Sciatic nerve (tissue), 2 donors: ENCODE results near the gene MED22. TPM values are rescaled to one million over a fixed set of nuclear protein-coding genes. Genes with fewer than 3 reads are reported as not detected.
"Not testable (repeated sequence)": the region's sequence is repeated elsewhere in the genome, so short reads cannot be mapped to it uniquely, and the experiment has no call there.

Source experiments
- ATAC-seq: fragments of 200-7000 bp; cut with Tn5 transposase; one replicate; pipeline ENCODE4 v1.9.1; 2020; ENCODE audit warnings: mild to moderate bottlenecking, moderate library complexity
- DNase-seq: peaks from one replicate; pipeline ENCODE4 v3.0.0-alpha.2; 2020; ENCODE audit warnings: low spot score
- intact Hi-C: fragments of 100-400 bp; cut with DNase I; formaldehyde crosslinking; loops from one replicate; pipeline ENCODE4 v1.14.2; 2022
- total RNA-seq: library from RNA; stranded (reverse); fragmentation: NEBNext Ultra II Directional; extraction: Animal tissue kit (Norgen Biotek cat#: 25700); gene quantifications from one replicate; pipeline ENCODE4 v1.2.1, GENCODE V29; 2021
- donor health status: DM: no; HTN: no; CAD: no.
- donor health status: DM: no; HTN: no; CAD: no.

MED22 gene
- total RNA-seq, 1 donor from 2014 or later = 36.2 TPM

GRCh38 chr9:133344071-133344470, 3.9 kb downstream of the MED22 start:
- intact Hi-C loops = no loop called here
- DNase-seq (no peak), ATAC-seq (no peak)

GRCh38 chr9:133342570-133342969, 5.4 kb downstream of the MED22 start:
- DNase-seq (no peak), ATAC-seq (no peak)
- intact Hi-C loops = no loop called here

- intact Hi-C loops = no loop called here
- ATAC-seq = no peak
- DNase-seq = no peak
Observed at GRCh38 chr9:133342069-133342406, 5.9 kb downstream of the MED22 start.

GRCh38 chr9:133341369-133342068, 6.4 kb downstream of the MED22 start:
- DNase-seq (no peak), ATAC-seq (peak; percentile 66)
- intact Hi-C loops = no loop called here

GRCh38 chr9:133340916-133341315, 7.0 kb downstream of the MED22 start:
- ATAC-seq (no peak), DNase-seq (no peak)
- intact Hi-C loops = no loop called here

GRCh38 chr9:133340256-133340655, 7.7 kb downstream of the MED22 start:
- no peak for DNase-seq
- no peak for ATAC-seq
- intact Hi-C loops = no loop called here

- DNase-seq (no peak), ATAC-seq (no peak)
- intact Hi-C loops = loop anchor here (10.0 kb wide), 1 partner anchor 155 kb away; no protein-coding TSS in a partner anchor
Observed at GRCh38 chr9:133339641-133340040, 8.3 kb downstream of the MED22 start.

- ATAC-seq (peak; percentile 94), DNase-seq (peak; percentile 92)
- intact Hi-C loops = loop anchor here (10.0 kb wide), 1 partner anchor 151 kb away; no protein-coding TSS in a partner anchor
Observed at GRCh38 chr9:133335924-133336811, 11.8 kb downstream of the MED22 start, which contains the start of gene SURF6. TSS of gene SURF6 (minus strand) at chr9:133336188. CDS start at chr9:133336132, 56 bp downstream.

- intact Hi-C loops = loop anchor here (10.0 kb wide), 1 partner anchor 150 kb away; no protein-coding TSS in a partner anchor
- DNase-seq = peak; percentile 37
- not testable (repeated sequence) for ATAC-seq
Observed at GRCh38 chr9:133334888-133335287, 13.0 kb downstream of the MED22 start.

- DNase-seq = peak; percentile 48
- no peak for ATAC-seq
Observed at GRCh38 chr9:133334161-133334560, 13.8 kb downstream of the MED22 start.

GRCh38 chr9:133333566-133333965, 14.4 kb downstream of the MED22 start:
- peak; percentile 55 for DNase-seq
- no peak for ATAC-seq
- intact Hi-C loops = loop anchor here (10.0 kb wide), 1 partner anchor 149 kb away; no protein-coding TSS in a partner anchor

More at GRCh38 chr9:133334161-133334560, 13.8 kb downstream of the MED22 start:
- intact Hi-C loops = loop anchor here (10.0 kb wide), 1 partner anchor 149 kb away; no protein-coding TSS in a partner anchor

GRCh38 chr9:133333011-133333410, 14.9 kb downstream of the MED22 start:
- intact Hi-C loops = loop anchor here (10.0 kb wide), 1 partner anchor 148 kb away; no protein-coding TSS in a partner anchor
- ATAC-seq (no peak), DNase-seq (peak; percentile 32)

GRCh38 chr9:133332381-133332730, 15.6 kb downstream of the MED22 start:
- DNase-seq (peak; percentile 40), ATAC-seq (no peak)
- intact Hi-C loops = loop anchor here (10.0 kb wide), 1 partner anchor 148 kb away; no protein-coding TSS in a partner anchor

- intact Hi-C loops = loop anchor here (10.0 kb wide), 1 partner anchor 147 kb away; no protein-coding TSS in a partner anchor
- ATAC-seq (no peak), DNase-seq (peak; percentile 54)
Observed at GRCh38 chr9:133331641-133332380, 16.1 kb downstream of the MED22 start.

GRCh38 chr9:133331221-133331620, 16.7 kb downstream of the MED22 start:
- DNase-seq (no peak), ATAC-seq (no peak)
- intact Hi-C loops = loop anchor here (10.0 kb wide), 1 partner anchor 146 kb away; no protein-coding TSS in a partner anchor

- ATAC-seq = not testable (repeated sequence)
- intact Hi-C loops = loop anchor here (10.0 kb wide), 1 partner anchor 145 kb away; no protein-coding TSS in a partner anchor
- DNase-seq = peak; percentile 55
Observed at GRCh38 chr9:133329306-133330156, 18.4 kb downstream of the MED22 start.

GRCh38 chr9:133327834-133328484, 20.0 kb downstream of the MED22 start:
- DNase-seq (peak; percentile 37), ATAC-seq (no peak)
- intact Hi-C loops = no loop called here
